ENCODE measurements around the gene MRPS18B. TPM values are rescaled to one million over a fixed set of nuclear protein-coding genes. Genes with fewer than 3 reads are reported as not detected.

Gene MRPS18B
- total RNA-seq, 2 donors from 2014 or later, result 65.6 to 87.7 TPM

GRCh38 chr6:30672445-30673253 is 55.0 kb downstream of the MRPS18B start, which contains the start of gene DHX16:
DHX16 (minus strand) TSS chr6:30673006; CDS start chr6:30672841, 165 bp downstream.
- Histone ChIP-seq H3K27ac (peak within 1 kb of the TSS; percentile 78 to 79), H3K36me3 (peaks cover 43% of the 10 kb centered on the region), H3K4me1 (peaks cover 0 to 20% of the 10 kb centered on the region in 2 donors), H3K9me3 (no peaks in the 10 kb centered on the region), H3K4me3 (peak within 1 kb of the TSS; percentile 85 to 92), H3K27me3 (no peaks in the 10 kb centered on the region)
- DNase-seq (ENCODE audit: low spot score), result peak; percentile 97
- TF ChIP-seq, protein P1, sequence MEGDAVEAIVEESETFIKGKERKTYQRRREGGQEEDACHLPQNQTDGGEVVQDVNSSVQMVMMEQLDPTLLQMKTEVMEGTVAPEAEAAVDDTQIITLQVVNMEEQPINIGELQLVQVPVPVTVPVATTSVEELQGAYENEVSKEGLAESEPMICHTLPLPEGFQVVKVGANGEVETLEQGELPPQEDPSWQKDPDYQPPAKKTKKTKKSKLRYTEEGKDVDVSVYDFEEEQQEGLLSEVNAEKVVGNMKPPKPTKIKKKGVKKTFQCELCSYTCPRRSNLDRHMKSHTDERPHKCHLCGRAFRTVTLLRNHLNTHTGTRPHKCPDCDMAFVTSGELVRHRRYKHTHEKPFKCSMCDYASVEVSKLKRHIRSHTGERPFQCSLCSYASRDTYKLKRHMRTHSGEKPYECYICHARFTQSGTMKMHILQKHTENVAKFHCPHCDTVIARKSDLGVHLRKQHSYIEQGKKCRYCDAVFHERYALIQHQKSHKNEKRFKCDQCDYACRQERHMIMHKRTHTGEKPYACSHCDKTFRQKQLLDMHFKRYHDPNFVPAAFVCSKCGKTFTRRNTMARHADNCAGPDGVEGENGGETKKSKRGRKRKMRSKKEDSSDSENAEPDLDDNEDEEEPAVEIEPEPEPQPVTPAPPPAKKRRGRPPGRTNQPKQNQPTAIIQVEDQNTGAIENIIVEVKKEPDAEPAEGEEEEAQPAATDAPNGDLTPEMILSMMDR (IDR thresholded peaks at IDR 0.05), result peak; percentile 82 to 91

MicroRNA genes within 50 kb of the gene (microRNA counts, 767-probe panel; counts per million panel counts)
- microRNA hsa-miR-877-5p, result 0 counts per million in 2 donors

Small RNA genes lying within 50 kb of the gene (microRNA-seq; reads per million reads assigned to microRNA genes)
- gene MIR877 (ENCODE audit: borderline number of aligned reads in 2 of 2, borderline replicate concordance in 1 of 2), result 59.4 to 68.0 reads per million in 2 donors

Other genes starting within 250 kb of the MRPS18B start
- gene HLA-E, start 128.3 kb upstream of the MRPS18B start, total RNA-seq, result 100 to 1,000 TPM; 216 to 400 TPM
- gene GNL1, start 61.4 kb upstream of the MRPS18B start, total RNA-seq, result 10 to 100 TPM in 1 of 2 donors, 1 to 10 TPM in 1; 7.9 to 16.4 TPM
- gene PRR3, start 60.5 kb upstream of the MRPS18B start, total RNA-seq, result 1 to 10 TPM; 2.3 to 3.7 TPM
- 10 to 100 TPM; 33.9 to 41.3 TPM for gene ABCF1, start 46.4 kb upstream of the MRPS18B start, total RNA-seq
- gene PPP1R10, start 597 bp upstream of the MRPS18B start, total RNA-seq, result 10 to 100 TPM; 18.4 to 20.6 TPM
- gene ATAT1, start 9.0 kb downstream of the MRPS18B start, total RNA-seq, result 1 to 10 TPM; 1.6 to 1.8 TPM
- 10 to 100 TPM; 28.3 to 29.4 TPM for gene C6orf136, start 29.3 kb downstream of the MRPS18B start, total RNA-seq
- gene DHX16, start 55.2 kb downstream of the MRPS18B start, total RNA-seq, result 10 to 100 TPM; 13.7 to 23.6 TPM
- gene PPP1R18, start 68.8 kb downstream of the MRPS18B start, total RNA-seq, result 10 to 100 TPM; 17.5 to 33.2 TPM
- gene NRM, start 73.1 kb downstream of the MRPS18B start, total RNA-seq, result 1 to 10 TPM; 2.2 to 4.2 TPM
- gene MDC1, start 99.4 kb downstream of the MRPS18B start, total RNA-seq, result 10 to 100 TPM in 1 of 2 donors, 1 to 10 TPM in 1; 6.7 to 12.3 TPM
- 100 to 1,000 TPM; 121 to 236 TPM for gene TUBB, start 102.5 kb downstream of the MRPS18B start, total RNA-seq
- 100 to 1,000 TPM; 157 to 167 TPM for gene FLOT1, start 124.8 kb downstream of the MRPS18B start, total RNA-seq
- gene IER3, start 126.7 kb downstream of the MRPS18B start, total RNA-seq, result 100 to 1,000 TPM in 1 of 2 donors, 10 to 100 TPM in 1; 43.6 to 144 TPM